ENCODE results near the gene PCDHGB4. TPM values are rescaled to one million over a fixed set of nuclear protein-coding genes. Genes with fewer than 3 reads are reported as not detected.

Gene PCDHGB4
- total and polyA plus RNA-seq, 9 of the 15 experiments (the other 6 are each of a cell fraction or from before 2014, with no cell fraction given), result 0.01 to 0.14 (median 0.03) TPM; not detected in 5

GRCh38 chr5:141384471-141385267 lies 2.8 kb upstream of the PCDHGB4 start:
- Histone ChIP-seq H3K36me3 (ENCODE audit: control insufficient read depth, insufficient read depth, low read length) (no peaks in the 10 kb centered on the region), H3K9ac (ENCODE audit: insufficient read depth in 1 of 2, low read depth in 2 of 2, low read length in 2 of 2) (no peak overlapping the region), H3K27ac (ENCODE audit: extremely low read depth, low read depth, low read length) (no peak overlapping the region), H4K20me1 (replicated peaks; ENCODE audit: control insufficient read depth, insufficient read depth, low read length) (no peaks in the 10 kb centered on the region), H3K27me3 (ENCODE audit: control insufficient read depth in 2 of 2, insufficient read depth in 2 of 2, low read length in 2 of 2) (peaks cover 9 to 35% of the 10 kb centered on the region in 2 experiments; a peak in 4 of 5 replicates), H3K79me2 (ENCODE audit: control insufficient read depth, insufficient read depth, low read length) (no peaks in the 10 kb centered on the region), H3K9me3 (replicated peaks; ENCODE audit: control insufficient read depth, insufficient read depth, low read depth, low read length) (no peaks in the 10 kb centered on the region), H2AFZ (ENCODE audit: low read depth, low read length) (no peak overlapping the region), H3K4me2 (ENCODE audit: insufficient read depth, low read length) (no peak overlapping the region), H3K4me3 (no peak overlapping the region), H3K9me1 (ENCODE audit: control insufficient read depth, insufficient read depth, low read length) (no peaks in the 10 kb centered on the region), H3K4me1 (replicated peaks in 1 of 2; ENCODE audit: control insufficient read depth in 2 of 2, insufficient read depth in 2 of 2, low read length in 2 of 2) (peaks cover 0 to 11% of the 10 kb centered on the region in 2 experiments; a peak in 2 of 5 replicates)
- intact Hi-C loops (cut with micrococcal nuclease), result no loop called here
- ChIA-PET POLR2A (interaction anchor here (0.7 kb wide), 1 partner anchor 13 kb away, joined by 3 read pairs; the partner anchor contains the start of gene PCDHGB5), CTCF (ENCODE audit: low intra/inter-chr PET ratio) (no interaction called here)
- BruUV-seq (replicated peaks), result no TSS peak
- no peak for FAIRE-seq
- ATAC-seq, result no peak
- 2% methylated on average over 43 of the region's 43 CpGs for WGBS (ENCODE audit: insufficient coverage, low coverage, missing lambda C conversion rate)
- in situ Hi-C loops (cut with MboI), result no loop called here
- no peak for TF ChIP-seq SPI1 (IDR thresholded peaks at IDR 0.05; ENCODE audit: borderline replicate concordance, low read depth, low read length)
- TF ChIP-seq SRSF7 (optimal IDR thresholded peaks at IDR 0.05; ENCODE audit: low read depth, low read length), result no peak
- TF ChIP-seq KHSRP (IDR thresholded peaks at IDR 0.05), result no peak
- TF ChIP-seq POLR2A (conservative IDR thresholded peaks at IDR 0.05), result no peak
- TF ChIP-seq, protein P1, sequence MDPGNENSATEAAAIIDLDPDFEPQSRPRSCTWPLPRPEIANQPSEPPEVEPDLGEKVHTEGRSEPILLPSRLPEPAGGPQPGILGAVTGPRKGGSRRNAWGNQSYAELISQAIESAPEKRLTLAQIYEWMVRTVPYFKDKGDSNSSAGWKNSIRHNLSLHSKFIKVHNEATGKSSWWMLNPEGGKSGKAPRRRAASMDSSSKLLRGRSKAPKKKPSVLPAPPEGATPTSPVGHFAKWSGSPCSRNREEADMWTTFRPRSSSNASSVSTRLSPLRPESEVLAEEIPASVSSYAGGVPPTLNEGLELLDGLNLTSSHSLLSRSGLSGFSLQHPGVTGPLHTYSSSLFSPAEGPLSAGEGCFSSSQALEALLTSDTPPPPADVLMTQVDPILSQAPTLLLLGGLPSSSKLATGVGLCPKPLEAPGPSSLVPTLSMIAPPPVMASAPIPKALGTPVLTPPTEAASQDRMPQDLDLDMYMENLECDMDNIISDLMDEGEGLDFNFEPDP (CRISPR knock-in tag; IDR thresholded peaks at IDR 0.05), result no peak
- no peak for TF ChIP-seq ZNF444 (CRISPR knock-in tag; IDR thresholded peaks at IDR 0.05)
- TF ChIP-seq FOXA1 (IDR thresholded peaks at IDR 0.05; ENCODE audit: borderline replicate concordance), result no peak
- TF ChIP-seq, protein P2, sequence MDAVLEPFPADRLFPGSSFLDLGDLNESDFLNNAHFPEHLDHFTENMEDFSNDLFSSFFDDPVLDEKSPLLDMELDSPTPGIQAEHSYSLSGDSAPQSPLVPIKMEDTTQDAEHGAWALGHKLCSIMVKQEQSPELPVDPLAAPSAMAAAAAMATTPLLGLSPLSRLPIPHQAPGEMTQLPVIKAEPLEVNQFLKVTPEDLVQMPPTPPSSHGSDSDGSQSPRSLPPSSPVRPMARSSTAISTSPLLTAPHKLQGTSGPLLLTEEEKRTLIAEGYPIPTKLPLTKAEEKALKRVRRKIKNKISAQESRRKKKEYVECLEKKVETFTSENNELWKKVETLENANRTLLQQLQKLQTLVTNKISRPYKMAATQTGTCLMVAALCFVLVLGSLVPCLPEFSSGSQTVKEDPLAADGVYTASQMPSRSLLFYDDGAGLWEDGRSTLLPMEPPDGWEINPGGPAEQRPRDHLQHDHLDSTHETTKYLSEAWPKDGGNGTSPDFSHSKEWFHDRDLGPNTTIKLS (IDR thresholded peaks at IDR 0.05; ENCODE audit: borderline replicate concordance, low read depth), result no peak
- no peak for TF ChIP-seq SAFB (IDR thresholded peaks at IDR 0.05; ENCODE audit: borderline replicate concordance, low read depth, low read length)
- TF ChIP-seq COPS2 (conservative IDR thresholded peaks at IDR 0.05), result no peak
- DNase-seq (ENCODE audit: extremely low read depth in 1 of 4, low spot score in 3 of 4), result no peak
